ENCODE measurements around the gene RCCD1. TPM values are rescaled to one million over a fixed set of nuclear protein-coding genes. Genes with fewer than 3 reads are reported as not detected.
"Not testable (repeated sequence)": the region's sequence is repeated elsewhere in the genome, so short reads cannot be mapped to it uniquely, and the experiment has no call there.

The RCCD1 gene
- total and polyA plus RNA-seq, 9 of the 15 experiments (the other 6 are each of a cell fraction or from before 2014, with no cell fraction given) = 11.1 to 51.4 (median 24.7) TPM

DNA sequence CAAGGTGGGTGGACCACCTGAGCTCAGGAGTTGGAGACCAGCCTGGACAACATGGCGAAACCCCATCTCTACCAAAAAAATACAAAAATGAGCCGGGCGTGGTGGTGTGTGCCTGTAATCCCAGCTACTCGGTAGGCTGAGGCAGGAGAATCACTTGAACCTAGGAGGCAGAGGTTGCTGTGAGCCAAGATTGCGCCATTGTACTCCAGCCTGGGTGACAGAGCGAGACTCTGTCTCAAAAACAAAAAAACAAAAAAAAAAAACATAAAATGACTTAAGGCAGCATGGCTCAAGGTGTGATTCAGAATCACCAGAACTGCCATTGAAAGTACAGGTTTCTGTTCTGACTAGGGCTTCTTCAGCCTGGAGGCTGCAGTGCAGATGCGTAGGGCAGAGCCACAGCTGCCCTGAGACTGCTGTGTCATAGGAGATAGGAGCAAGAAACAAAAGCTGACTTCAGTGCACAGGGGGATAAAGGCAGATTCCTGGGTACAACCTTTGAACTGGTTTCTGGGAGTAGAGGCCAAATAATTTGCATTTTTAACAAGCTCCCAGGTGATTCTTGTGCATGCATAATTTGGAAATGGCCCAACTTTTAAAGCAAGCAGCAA is 31.9 kb upstream of the RCCD1 start:
- FAIRE-seq = peak; percentile 92
- H4K20me1 ChIP-seq (replicated peaks; ENCODE audit: control insufficient read depth, insufficient read depth, low read length); H3K4me2 ChIP-seq (ENCODE audit: insufficient read depth, low read length); H3K9me1 ChIP-seq (ENCODE audit: control insufficient read depth, insufficient read depth, low read length); BruUV-seq (replicated peaks); intact Hi-C loops (cut with micrococcal nuclease); in situ Hi-C loops (cut with MboI); H3K9me3 ChIP-seq (replicated peaks; ENCODE audit: control insufficient read depth, insufficient read depth, low read depth, low read length); H3K79me2 ChIP-seq (ENCODE audit: control insufficient read depth, insufficient read depth, low read length); CTCF ChIA-PET (ENCODE audit: low intra/inter-chr PET ratio); H2AFZ ChIP-seq (ENCODE audit: low read depth, low read length); H3K4me3 ChIP-seq; H3K27me3 ChIP-seq (ENCODE audit: control insufficient read depth in 2 of 2, insufficient read depth in 2 of 2, low read length in 2 of 2); H3K9ac ChIP-seq (ENCODE audit: insufficient read depth in 1 of 2, low read depth in 2 of 2, low read length in 2 of 2); TF ChIP-seq TEAD4 (CRISPR knock-in tag; IDR thresholded peaks at IDR 0.05; ENCODE audit: borderline replicate concordance): not testable (repeated sequence)
- POLR2A ChIA-PET = interaction anchor here (1.5 to 3.7 kb wide), 6 partner anchors 8 to 20 kb away, joined by 7 to 26 read pairs (median 12); partner anchors contain the start of genes HDDC3, MAN2A2 and UNC45A
- peak; percentile 91 for ATAC-seq
- WGBS (ENCODE audit: insufficient coverage, low coverage, missing lambda C conversion rate) = 43% methylated on average over 7 of the region's 7 CpGs
- peak in 3 of 4 experiments; percentile 39 to 80 (median 79) for DNase-seq (ENCODE audit: extremely low read depth in 1 of 4, low spot score in 3 of 4)
- peaks cover 11 to 18% of the 10 kb centered on the region in 2 experiments; a peak in 4 of 5 replicates for H3K4me1 ChIP-seq (replicated peaks in 1 of 2; ENCODE audit: control insufficient read depth in 2 of 2, insufficient read depth in 2 of 2, low read length in 2 of 2)
- H3K36me3 ChIP-seq (ENCODE audit: control insufficient read depth, insufficient read depth, low read length) = peaks cover 54% of the 10 kb centered on the region
- H3K27ac ChIP-seq (ENCODE audit: extremely low read depth, low read depth, low read length) = peak overlapping the region; percentile 17; the same call in 1 of the 3 replicates
- TF ChIP-seq ARID1B (IDR thresholded peaks at IDR 0.05) (peak; percentile 58), TAL1 (IDR thresholded peaks at IDR 0.05) (peak; percentile 54; the same call in 1 of the 2 replicates), FOXK2 (conservative IDR thresholded peaks at IDR 0.05 in 1 of 2, IDR thresholded peaks at IDR 0.05 in 1 of 2; ENCODE audit: low read depth in 2 of 2) (0 out of 4 replicates have a peak, but pooled peaks of 1 of the 2 experiments have one; percentile 34), MAFK (IDR thresholded peaks at IDR 0.05; ENCODE audit: low read length) (peak; percentile 70), CEBPG (CRISPR knock-in tag; IDR thresholded peaks at IDR 0.05) (0 out of 2 replicates have a peak, but pooled peaks have one; percentile 31), CEBPG (tag; conservative IDR thresholded peaks at IDR 0.05 in 1 of 2, IDR thresholded peaks at IDR 0.05 in 1 of 2) (peak in 1 of 2 experiments; percentile 52; a peak in 2 of 4 replicates), CEBPB (tag; IDR thresholded peaks at IDR 0.05) (peak; percentile 84), SMARCA5 (IDR thresholded peaks at IDR 0.05) (0 out of 2 replicates have a peak, but pooled peaks have one; percentile 18), HLTF (IDR thresholded peaks at IDR 0.05) (0 out of 2 replicates have a peak, but pooled peaks have one; percentile 15), PHB2 (IDR thresholded peaks at IDR 0.05; ENCODE audit: low read depth) (peak; percentile 20; the same call in 1 of the 2 replicates), CBFA2T3 (IDR thresholded peaks at IDR 0.05) (peak; percentile 81), SMARCE1 (IDR thresholded peaks at IDR 0.05) (peak; percentile 45; the same call in 1 of the 2 replicates), TEAD4 (IDR thresholded peaks at IDR 0.05; ENCODE audit: low read length) (peak; percentile 60), POLR2A (conservative IDR thresholded peaks at IDR 0.05) (peak; percentile 57), C11orf30 (IDR thresholded peaks at IDR 0.05; ENCODE audit: low read depth) (peak; percentile 78), HNRNPLL (IDR thresholded peaks at IDR 0.05; ENCODE audit: low read depth, low read length, poor library complexity, severe bottlenecking) (peak; percentile 48), ZEB2 (IDR thresholded peaks at IDR 0.05) (0 out of 2 replicates have a peak, but pooled peaks have one; percentile 24)
- TF ChIP-seq, protein P1, sequence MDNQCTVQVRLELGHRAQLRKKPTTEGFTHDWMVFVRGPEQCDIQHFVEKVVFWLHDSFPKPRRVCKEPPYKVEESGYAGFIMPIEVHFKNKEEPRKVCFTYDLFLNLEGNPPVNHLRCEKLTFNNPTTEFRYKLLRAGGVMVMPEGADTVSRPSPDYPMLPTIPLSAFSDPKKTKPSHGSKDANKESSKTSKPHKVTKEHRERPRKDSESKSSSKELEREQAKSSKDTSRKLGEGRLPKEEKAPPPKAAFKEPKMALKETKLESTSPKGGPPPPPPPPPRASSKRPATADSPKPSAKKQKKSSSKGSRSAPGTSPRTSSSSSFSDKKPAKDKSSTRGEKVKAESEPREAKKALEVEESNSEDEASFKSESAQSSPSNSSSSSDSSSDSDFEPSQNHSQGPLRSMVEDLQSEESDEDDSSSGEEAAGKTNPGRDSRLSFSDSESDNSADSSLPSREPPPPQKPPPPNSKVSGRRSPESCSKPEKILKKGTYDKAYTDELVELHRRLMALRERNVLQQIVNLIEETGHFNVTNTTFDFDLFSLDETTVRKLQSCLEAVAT (IDR thresholded peaks at IDR 0.05) = peak in 1 of 2 experiments; percentile 20; a peak in 2 of 4 replicates
- TF ChIP-seq, protein P2, sequence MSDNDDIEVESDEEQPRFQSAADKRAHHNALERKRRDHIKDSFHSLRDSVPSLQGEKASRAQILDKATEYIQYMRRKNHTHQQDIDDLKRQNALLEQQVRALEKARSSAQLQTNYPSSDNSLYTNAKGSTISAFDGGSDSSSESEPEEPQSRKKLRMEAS (CRISPR knock-in tag; IDR thresholded peaks at IDR 0.05) = 0 out of 2 replicates have a peak, but pooled peaks have one; percentile 18

All from K562 (cell line).